HG03457 (cell line): Measurements from ENCODE around the gene GJA10.

Source experiments
- ATAC-seq: cut with Tn5 transposase; IDR thresholded peaks from one replicate; pipeline ENCODE4 v1.9.1; 2021; ENCODE audit warnings: moderate number of reproducible peaks; ENCODE audit not compliant: unreplicated experiment

GJA10 gene

DNA sequence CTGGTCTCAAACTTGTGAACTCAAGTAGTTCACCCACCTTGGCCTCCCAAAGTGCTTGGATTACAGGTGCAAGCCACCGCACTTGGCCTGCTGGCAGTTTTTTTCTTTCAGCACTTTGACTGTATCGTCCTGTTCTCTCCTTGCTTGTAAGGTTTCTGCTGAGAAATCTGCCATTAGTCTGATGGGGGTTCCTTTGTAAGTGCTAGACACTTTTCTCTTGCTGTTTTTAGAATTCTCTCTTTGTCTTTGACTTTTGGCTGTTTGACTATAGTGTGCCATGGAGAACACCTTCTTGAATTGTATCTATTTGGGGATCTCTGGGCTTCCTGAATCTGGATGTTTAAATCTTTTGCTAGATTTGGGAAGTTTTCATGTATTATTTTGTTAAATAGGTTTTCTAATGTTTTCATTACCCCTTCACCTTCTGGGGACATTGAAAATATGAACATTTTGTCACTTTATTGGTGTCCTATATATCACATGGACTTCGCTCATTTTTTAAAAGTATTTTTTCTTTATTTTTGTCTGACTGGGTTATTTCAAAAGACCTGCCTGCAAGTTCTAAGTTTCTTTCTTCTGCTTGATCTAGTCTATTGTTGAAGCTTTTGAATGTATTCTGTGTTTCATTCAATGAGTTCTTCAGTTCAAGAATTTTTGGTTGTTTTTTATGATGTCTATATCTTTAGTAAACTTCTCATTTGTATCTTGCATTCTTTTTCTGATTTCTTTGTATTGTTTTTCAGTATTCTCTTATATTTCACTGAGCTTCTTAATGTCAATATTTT is 22.1 kb downstream of the GJA10 start:
- no peak for ATAC-seq

DNA sequence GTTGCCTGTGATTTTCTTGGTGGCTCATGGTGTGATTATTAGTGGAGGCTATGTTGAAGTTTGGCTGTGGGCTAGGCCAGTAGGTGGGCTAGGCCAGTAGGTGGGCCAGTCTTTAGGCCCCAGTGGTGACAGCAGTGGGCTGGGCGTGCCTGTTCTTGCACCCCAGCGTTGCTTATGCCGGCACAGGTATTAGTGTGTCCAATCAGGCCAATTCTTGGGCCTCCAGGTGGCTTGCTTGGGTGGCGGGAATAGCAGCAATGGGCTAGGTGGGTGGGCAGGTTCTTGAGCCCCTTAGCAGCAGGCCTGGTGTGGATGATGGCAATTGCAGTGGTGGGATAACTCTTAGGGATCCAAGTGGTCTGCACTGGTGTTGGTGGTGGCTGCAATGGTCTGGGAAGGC is 22.9 kb downstream of the GJA10 start:
- no peak for ATAC-seq

DNA sequence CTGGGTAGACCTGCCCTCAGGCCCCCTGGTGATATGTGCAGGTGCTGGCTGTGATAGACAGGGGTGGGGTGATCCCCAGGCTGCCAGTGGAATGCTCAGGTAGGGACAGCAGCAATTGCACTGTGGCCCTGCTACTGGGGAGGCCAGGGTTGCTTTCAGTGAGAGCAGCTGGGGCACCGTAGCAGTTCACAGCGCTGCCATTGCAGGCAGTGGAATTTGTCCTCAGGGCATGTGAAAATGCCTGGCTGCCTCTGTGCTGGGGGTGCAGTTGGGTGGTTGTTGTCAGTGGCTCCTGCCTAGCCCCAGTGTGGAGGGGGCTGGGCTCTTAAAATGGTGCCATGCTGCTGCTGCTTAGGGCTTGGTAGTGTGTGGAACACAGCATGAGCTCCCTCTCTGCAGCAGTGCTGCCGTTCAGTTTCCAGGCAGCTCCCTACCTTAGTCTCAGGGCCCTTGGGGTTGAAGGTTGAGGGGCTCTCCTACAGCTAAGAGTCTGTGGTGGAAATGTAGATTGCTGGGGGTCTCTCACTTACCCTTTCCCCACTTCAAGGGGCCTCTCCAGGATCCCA is 23.6 kb downstream of the GJA10 start:
- no peak for ATAC-seq

GRCh38 chr6:89921197-89921596 is 26.9 kb downstream of the GJA10 start:
- no peak for ATAC-seq

DNA sequence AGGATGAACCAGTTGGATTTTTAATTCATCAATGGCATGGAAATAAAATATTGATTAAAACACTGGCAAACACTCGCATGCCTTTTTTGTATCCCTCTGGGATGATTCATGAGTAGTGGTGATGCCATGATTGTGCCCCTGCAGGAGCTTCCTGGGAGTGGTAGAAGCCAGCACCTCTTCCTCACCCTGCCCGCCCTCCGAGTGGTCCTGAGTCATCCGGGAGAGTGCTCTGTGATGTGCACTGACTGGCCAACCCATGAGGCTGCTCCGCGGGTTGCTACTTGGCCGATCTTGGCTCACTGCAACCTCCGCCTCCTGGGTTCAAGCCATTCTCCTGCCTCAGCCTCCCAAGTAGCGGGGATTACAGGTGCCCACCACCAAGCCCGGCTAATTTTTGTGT is 27.4 kb downstream of the GJA10 start:
- no peak for ATAC-seq

GRCh38 chr6:89924231-89924630 is 30.0 kb downstream of the GJA10 start:
- no peak for ATAC-seq

- no peak for ATAC-seq
These were observed 31.6 kb downstream of the GJA10 start for GRCh38 chr6:89925826-89926225.

- ATAC-seq = no peak
These were observed 33.0 kb downstream of the GJA10 start for GRCh38 chr6:89927264-89927663.

- no peak for ATAC-seq
These were observed 33.7 kb downstream of the GJA10 start for GRCh38 chr6:89927791-89928550.

DNA sequence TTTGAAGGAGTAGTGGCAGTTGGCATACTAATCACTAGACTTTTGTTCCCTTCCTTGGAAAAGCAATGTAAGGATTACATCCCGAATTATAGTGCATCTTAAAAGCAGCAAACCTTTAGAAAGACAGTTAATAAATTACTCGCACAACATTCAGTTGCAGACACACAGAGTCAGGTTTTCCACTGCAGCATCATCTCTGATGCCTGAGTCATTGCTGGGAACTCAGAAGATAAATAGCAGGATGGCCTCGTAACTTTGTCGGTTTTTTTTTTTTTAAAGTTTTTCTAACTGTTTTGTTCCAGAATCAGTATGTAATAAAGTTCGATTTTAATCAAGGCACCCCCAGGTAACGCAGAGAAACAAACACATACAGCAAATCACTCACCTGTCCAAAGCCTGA is 34.3 kb downstream of the GJA10 start:
- ATAC-seq = no peak

GRCh38 chr6:89930789-89931188 is 36.5 kb downstream of the GJA10 start:
- ATAC-seq = no peak

GRCh38 chr6:89932245-89932802 is 38.1 kb downstream of the GJA10 start:
- ATAC-seq = no peak

DNA sequence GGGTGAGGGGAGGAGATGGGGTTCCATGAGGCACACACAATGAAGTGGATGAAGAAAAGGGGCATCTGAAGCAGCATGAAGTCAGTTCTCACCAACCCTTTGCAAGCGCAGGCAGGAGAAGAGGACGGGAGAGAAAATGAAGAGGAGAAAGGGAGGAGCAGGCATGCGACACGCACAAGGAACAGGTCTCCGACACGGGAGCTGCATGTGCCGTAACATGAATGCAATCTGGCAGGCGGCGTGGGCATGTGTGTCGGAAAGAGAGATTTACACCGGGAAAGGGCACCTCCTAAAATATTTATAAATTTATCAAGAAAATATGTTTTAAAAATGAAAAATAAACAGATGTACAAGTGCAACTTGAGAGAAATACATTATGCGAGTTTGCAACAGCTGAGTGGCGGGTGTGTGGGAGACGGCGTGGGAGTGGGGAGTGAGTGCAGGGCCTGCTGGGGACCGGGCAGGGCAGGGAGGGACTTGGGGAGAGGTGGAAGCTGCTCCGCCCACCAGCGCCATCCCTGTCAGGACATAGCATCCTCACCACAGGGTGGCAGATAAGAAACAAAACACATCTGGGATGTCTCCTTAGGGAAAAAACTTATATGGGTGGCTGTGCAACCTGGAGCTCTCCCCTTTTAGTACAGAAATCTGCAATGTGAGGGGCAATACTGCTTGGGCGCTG is 40.6 kb downstream of the GJA10 start:
- no peak for ATAC-seq

- ATAC-seq = no peak
These were observed 41.9 kb downstream of the GJA10 start for GRCh38 chr6:89936177-89936576.

DNA sequence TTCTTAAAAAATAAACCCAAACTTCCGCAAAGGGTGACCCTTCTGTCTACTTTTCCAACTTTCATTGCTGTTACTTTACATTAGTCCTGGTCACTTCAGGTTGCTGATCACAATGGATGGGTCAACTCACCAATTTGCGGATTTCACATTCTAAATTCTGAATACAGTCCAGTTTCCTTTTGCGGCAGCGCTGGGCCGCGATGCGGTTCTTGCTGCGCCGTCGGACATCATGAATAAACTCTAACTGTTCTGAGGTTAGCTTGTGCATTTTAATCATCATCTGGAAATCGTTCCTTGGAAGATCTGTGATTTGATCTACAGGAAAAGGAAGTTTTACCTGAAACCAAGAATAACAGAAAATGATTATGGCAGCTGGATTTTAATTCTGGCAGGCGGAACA is 43.7 kb downstream of the GJA10 start:
- no peak for ATAC-seq

- ATAC-seq = no peak
These were observed 44.9 kb downstream of the GJA10 start for GRCh38 chr6:89939144-89939543.

- no peak for ATAC-seq
These were observed 46.2 kb downstream of the GJA10 start for GRCh38 chr6:89940225-89941027.

GRCh38 chr6:89941031-89941762 is 46.9 kb downstream of the GJA10 start:
- no peak for ATAC-seq

GRCh38 chr6:89941763-89942497 is 47.7 kb downstream of the GJA10 start:
- ATAC-seq = no peak
